Thyroid gland (tissue), 4 donors: Measurements from ENCODE around the gene S100A2.

Experiments used
- CTCF ChIP-seq, 6 experiments: fragments of 200-600 bp in 3 of 6; fragments of 450-650 bp in 3 of 6; sonication (generic) in 3 of 6; IDR thresholded peaks; one replicate each; pipeline ENCODE4 v1.5.1; 2016 to 2019; ENCODE audit warnings: antibody characterized with exemption in 6 of 6, mild to moderate bottlenecking in 2 of 6, inconsistent platforms in 1 of 6, moderate library complexity in 1 of 6
- POLR2A ChIP-seq, 2 donors: fragments of 450-650 bp; IDR thresholded peaks; one replicate each; pipeline ENCODE4 v1.6.1; 2017; ENCODE audit warnings: antibody characterized with exemption in 2 of 2, mild to moderate bottlenecking in 2 of 2, moderate library complexity in 1 of 2

- no peak for TF ChIP-seq POLR2A (IDR thresholded peaks at IDR 0.05)
- no peak for TF ChIP-seq CTCF (IDR thresholded peaks at IDR 0.05)
Observed at GRCh38 chr1:153541641-153542590, 23.7 kb downstream of the S100A2 start.
